Gastrocnemius medialis (tissue), 4 donors: ENCODE results near the gene ATXN1. TPM values are rescaled to one million over a fixed set of nuclear protein-coding genes. Genes with fewer than 3 reads are reported as not detected.

Experiments
- ATAC-seq, 2 donors: fragments of 150-250 bp; one replicate each; pipeline ENCODE4 v1.9.1; 2016
- DNase-seq, 2 donors: peaks; one replicate each; pipeline ENCODE4 v3.0.0-alpha.2; 2019
- H3K27ac ChIP-seq, 4 donors: fragments of 200-600 bp; sonication (generic); 1 replicate in 1 of 4; 2 replicates in 3 of 4; pipeline ENCODE4 v1.5.1; 2016 to 2018; ENCODE audit warnings: mild to moderate bottlenecking in 2 of 4, moderate library complexity in 1 of 4
- H3K27me3 ChIP-seq, 3 donors: fragments of 200-600 bp; sonication (generic) in 2 of 3; 1 replicate in 1 of 3; 2 replicates in 2 of 3; pipeline versions ENCODE4 v1.5.1 to v1.6.0; 2016 to 2019; ENCODE audit warnings: mild to moderate bottlenecking in 1 of 3, moderate library complexity in 1 of 3
- H3K36me3 ChIP-seq, 2 donors: fragments of 200-600 bp; sonication (generic) in 1 of 2; one replicate each; pipeline ENCODE4 v1.5.1; 2017 to 2018
- H3K4me1 ChIP-seq, 2 donors: fragments of 200-600 bp; sonication (generic) in 1 of 2; one replicate each; pipeline ENCODE4 v1.5.1; 2016 to 2017; ENCODE audit warnings: mild to moderate bottlenecking in 2 of 2
- H3K4me3 ChIP-seq, 4 donors: fragments of 200-600 bp; sonication (generic) in 3 of 4; 1 replicate in 1 of 4; 2 replicates in 3 of 4; pipeline ENCODE4 v1.5.1; 2016 to 2019; ENCODE audit warnings: mild to moderate bottlenecking in 2 of 4
- H3K9me3 ChIP-seq, 3 donors: fragments of 200-600 bp; sonication (generic) in 2 of 3; 1 replicate in 1 of 3; 2 replicates in 2 of 3; pipeline ENCODE4 v1.5.1; 2016 to 2019
- POLR2A ChIP-seq, 2 donors: fragments of 450-650 bp; IDR thresholded peaks; one replicate each; pipeline ENCODE4 v1.6.1; 2017; ENCODE audit warnings: antibody characterized with exemption in 2 of 2, mild to moderate bottlenecking in 2 of 2, moderate library complexity in 2 of 2
- in situ Hi-C, 4 donors: fragments of 200-750 bp; cut with MboI; loops; one replicate each; pipeline versions ENCODE4 v1.15.0 to v1.8.0; 2017; ENCODE audit warnings: low sequenced_read_pairs in 4 of 4
- intact Hi-C: fragments of 100-400 bp; cut with DNase I; formaldehyde crosslinking; loops from one replicate; pipeline ENCODE4 v1.15.1; 2023; ENCODE audit warnings: low total_unique reads
- total RNA-seq, 4 donors: library from RNA; depleted of rRNA; stranded (reverse); fragments of >200 nt; gene quantifications; one replicate each; pipeline versions ENCODE4 v1.1.0 to v1.2.3, GENCODE V29; 2016
- TF ChIP-seq, protein P1 (sequence below), 5 experiments: fragments of 450-650 bp in 3 of 5; fragments of 200-600 bp in 2 of 5; sonication (generic) in 2 of 5; IDR thresholded peaks in 4 of 5; conservative IDR thresholded peaks in 1 of 5; 1 replicate in 4 of 5; 2 replicates in 1 of 5; pipeline ENCODE4 v1.5.1; 2016 to 2019; ENCODE audit warnings: antibody characterized with exemption in 5 of 5, mild to moderate bottlenecking in 3 of 5, moderate library complexity in 3 of 5

Gene ATXN1
- total RNA-seq, 4 donors from 2014 or later = 21.8 to 42.9 (median 33.1) TPM

DNA sequence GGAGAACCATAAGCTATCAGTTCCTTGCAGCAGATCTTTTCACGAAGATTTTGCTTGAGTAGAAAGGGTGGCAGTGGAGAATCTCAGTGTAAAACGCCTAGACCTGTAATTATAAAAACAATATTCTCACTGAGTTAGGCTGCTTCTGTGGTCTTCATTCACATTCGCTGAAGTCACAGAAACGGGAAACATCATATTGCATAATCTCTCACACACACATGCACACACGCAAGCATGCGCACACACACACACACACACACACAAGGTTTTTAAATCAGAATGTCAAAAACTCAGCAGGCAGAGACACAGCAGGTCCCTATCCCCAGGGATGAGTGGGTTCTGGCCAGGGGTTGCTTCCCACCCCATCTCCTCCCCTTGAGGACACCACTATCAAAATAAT, 175.5 kb downstream of the ATXN1 start:
- intact Hi-C loops (no loop called here), in situ Hi-C loops (no loop called here)
- DNase-seq = no peak
- ATAC-seq = no peak
- Histone ChIP-seq H3K36me3 (peaks cover 0 to 12% of the 10 kb centered on the region in 2 donors), H3K4me1 (peaks cover 0 to 10% of the 10 kb centered on the region in 2 donors), H3K27ac (no peak overlapping the region), H3K9me3 (no peaks in the 10 kb centered on the region), H3K27me3 (no peaks in the 10 kb centered on the region), H3K4me3 (peak overlapping the region in 1 of 4 donors; percentile 17)
- TF ChIP-seq, protein P1, sequence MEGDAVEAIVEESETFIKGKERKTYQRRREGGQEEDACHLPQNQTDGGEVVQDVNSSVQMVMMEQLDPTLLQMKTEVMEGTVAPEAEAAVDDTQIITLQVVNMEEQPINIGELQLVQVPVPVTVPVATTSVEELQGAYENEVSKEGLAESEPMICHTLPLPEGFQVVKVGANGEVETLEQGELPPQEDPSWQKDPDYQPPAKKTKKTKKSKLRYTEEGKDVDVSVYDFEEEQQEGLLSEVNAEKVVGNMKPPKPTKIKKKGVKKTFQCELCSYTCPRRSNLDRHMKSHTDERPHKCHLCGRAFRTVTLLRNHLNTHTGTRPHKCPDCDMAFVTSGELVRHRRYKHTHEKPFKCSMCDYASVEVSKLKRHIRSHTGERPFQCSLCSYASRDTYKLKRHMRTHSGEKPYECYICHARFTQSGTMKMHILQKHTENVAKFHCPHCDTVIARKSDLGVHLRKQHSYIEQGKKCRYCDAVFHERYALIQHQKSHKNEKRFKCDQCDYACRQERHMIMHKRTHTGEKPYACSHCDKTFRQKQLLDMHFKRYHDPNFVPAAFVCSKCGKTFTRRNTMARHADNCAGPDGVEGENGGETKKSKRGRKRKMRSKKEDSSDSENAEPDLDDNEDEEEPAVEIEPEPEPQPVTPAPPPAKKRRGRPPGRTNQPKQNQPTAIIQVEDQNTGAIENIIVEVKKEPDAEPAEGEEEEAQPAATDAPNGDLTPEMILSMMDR (IDR thresholded peaks at IDR 0.05 in 4 of 5, conservative IDR thresholded peaks at IDR 0.05 in 1 of 5) = no peak
- TF ChIP-seq POLR2A (IDR thresholded peaks at IDR 0.05) = no peak

DNA sequence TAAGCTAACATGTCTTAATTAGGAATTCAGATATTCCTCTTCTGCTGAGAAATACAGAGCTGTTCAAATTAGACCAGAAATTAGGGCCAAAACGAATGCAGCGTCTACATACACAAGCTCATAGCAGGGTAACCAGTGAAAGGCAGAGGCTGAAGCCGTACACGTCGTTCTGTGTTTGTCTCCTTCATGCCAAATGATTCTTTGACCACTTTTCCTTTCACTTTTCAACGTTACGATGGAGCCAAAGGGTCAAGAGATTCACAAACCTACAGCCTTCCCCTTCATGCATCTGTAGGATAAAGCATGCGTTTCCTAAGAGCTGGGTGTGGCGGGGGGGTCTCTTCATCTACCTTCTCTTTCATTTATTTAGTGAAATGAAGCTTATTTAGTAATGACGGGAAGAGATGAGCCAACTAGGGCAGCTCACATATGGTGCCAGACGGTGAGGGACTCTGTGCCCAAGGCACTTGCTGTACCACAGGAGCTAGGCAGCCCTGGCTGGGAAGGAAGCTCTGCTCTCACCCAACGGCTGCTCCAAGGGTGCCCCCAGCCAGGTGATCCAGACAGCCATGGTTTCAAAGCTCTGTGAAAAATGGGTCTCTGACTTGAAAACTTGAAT, 178.0 kb downstream of the ATXN1 start:
- peaks cover 0 to 12% of the 10 kb centered on the region in 2 donors for H3K36me3 ChIP-seq
- intact Hi-C loops (no loop called here), in situ Hi-C loops (no loop called here)
- ATAC-seq = peak; percentile 80 to 91
- no peaks in the 10 kb centered on the region for H3K9me3 ChIP-seq
- H3K4me3 ChIP-seq = peak overlapping the region; percentile 23 to 45 (median 30)
- DNase-seq = peak; percentile 11 to 49
- H3K4me1 ChIP-seq = peaks cover 0 to 10% of the 10 kb centered on the region in 2 donors
- H3K27me3 ChIP-seq = no peaks in the 10 kb centered on the region
- TF ChIP-seq, protein P1 (IDR thresholded peaks at IDR 0.05 in 4 of 5, conservative IDR thresholded peaks at IDR 0.05 in 1 of 5) = no peak
- TF ChIP-seq POLR2A (IDR thresholded peaks at IDR 0.05) = no peak
- peak overlapping the region; percentile 17 to 76 (median 59) for H3K27ac ChIP-seq

DNA sequence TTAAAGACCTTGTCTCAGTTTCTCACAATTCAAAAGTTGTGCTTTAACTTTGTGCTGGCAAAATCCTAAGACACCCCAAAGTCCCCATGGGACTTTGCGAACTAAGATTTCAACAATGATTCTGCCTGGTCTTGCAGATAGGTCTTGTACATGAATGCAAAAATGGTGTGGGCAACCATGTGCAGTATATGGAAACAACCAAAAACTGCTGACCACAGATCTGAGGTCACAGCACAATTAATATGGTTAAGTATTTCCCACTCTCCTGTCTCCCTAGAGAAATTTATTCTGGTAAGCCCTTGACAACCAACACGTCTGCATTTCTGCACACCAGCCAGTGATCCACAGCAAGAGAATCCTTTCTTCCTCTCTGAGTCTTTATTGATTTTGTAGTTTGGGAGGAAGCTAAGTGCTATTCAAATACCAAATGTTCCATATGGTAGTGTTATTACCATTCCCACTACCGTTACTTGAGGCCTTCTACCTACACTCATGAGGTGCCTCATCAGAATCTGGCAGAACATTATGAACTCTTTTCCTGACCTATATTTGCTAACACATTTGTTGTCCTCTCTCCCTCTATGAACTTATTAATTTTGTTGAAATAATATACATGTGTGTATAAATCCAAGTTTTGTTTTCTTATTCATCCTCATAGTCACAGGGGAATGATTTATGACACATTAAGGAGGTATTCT, 178.7 kb downstream of the ATXN1 start:
- intact Hi-C loops (no loop called here), in situ Hi-C loops (no loop called here)
- H3K4me1 ChIP-seq = peaks cover 0 to 10% of the 10 kb centered on the region in 2 donors
- peak; percentile 72 to 88 for ATAC-seq
- DNase-seq = no peak
- H3K4me3 ChIP-seq = peak overlapping the region in 3 of 4 donors; percentile 23 to 45 (median 35)
- TF ChIP-seq POLR2A (IDR thresholded peaks at IDR 0.05) = no peak
- TF ChIP-seq, protein P1 (IDR thresholded peaks at IDR 0.05 in 4 of 5, conservative IDR thresholded peaks at IDR 0.05 in 1 of 5) = no peak
- peak overlapping the region in 3 of 4 donors; percentile 49 to 76 (median 69) for H3K27ac ChIP-seq
- no peaks in the 10 kb centered on the region for H3K27me3 ChIP-seq
- peaks cover 0 to 12% of the 10 kb centered on the region in 2 donors for H3K36me3 ChIP-seq
- no peaks in the 10 kb centered on the region for H3K9me3 ChIP-seq

DNA sequence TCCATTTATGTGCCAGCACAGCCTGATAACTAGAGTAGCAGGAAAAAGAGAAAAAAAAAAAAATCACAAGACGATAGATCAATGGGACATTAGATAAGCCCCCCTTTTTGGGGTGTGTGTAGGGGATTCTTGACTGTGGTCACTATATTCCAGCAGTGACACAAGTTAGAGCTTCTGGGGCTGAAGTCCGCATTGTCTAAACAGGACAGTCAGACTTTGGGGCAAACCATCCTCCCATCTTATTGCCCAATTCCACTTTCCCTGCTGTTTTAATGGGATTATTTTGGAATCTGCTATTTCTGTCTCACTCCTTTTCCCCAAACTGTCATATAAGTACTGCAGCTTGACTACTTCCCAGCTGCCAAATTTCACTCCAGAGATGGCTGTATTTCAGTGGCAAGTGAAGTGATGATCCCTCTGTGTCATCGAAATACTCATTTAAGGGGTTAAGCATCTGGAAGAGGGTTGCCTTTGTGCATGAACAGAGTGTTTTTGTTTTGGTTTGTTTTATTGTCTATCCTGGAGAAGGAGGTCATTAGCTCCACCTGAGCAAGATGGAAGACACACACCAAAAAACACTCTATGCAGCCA, 182.5 kb downstream of the ATXN1 start:
- no peaks in the 10 kb centered on the region for H3K36me3 ChIP-seq
- H3K4me1 ChIP-seq = peaks cover 8 to 18% of the 10 kb centered on the region in 2 donors
- H3K27ac ChIP-seq = no peak overlapping the region
- intact Hi-C loops (no loop called here), in situ Hi-C loops (no loop called here)
- H3K27me3 ChIP-seq = no peaks in the 10 kb centered on the region
- H3K9me3 ChIP-seq = no peaks in the 10 kb centered on the region
- TF ChIP-seq, protein P1 (IDR thresholded peaks at IDR 0.05 in 4 of 5, conservative IDR thresholded peaks at IDR 0.05 in 1 of 5) = no peak
- TF ChIP-seq POLR2A (IDR thresholded peaks at IDR 0.05) = no peak
- DNase-seq (no peak), ATAC-seq (no peak)
- H3K4me3 ChIP-seq = no peak overlapping the region
